RCC 7860 (cell line): ENCODE results near the gene PLCL2.

Experiments
- DNase-seq: peaks from one replicate; pipeline ENCODE4 v3.0.0-alpha.2; 2015; ENCODE audit warnings: low spot score
- FAIRE-seq: peaks from 2 replicates; lab custom pipeline; 2012; peaks lifted over from hg19 to GRCh38; lab: Jason Lieb, UNC

Gene PLCL2

GRCh38 chr3:17137321-17137826 lies 252.6 kb downstream of the PLCL2 start:
- FAIRE-seq (no peak), DNase-seq (no peak)

GRCh38 chr3:17138246-17139039 lies 253.7 kb downstream of the PLCL2 start:
- no peak for FAIRE-seq
- DNase-seq: no peak
